Keratinocyte (primary cell): ENCODE measurements around the gene C14orf93.

Experiments used
- EZH2 ChIP-seq: IDR thresholded peaks from one replicate; pipeline ENCODE4 v1.6.1; 2012; ENCODE audit warnings: inconsistent platforms, mild to moderate bottlenecking, low read length, moderate library complexity
- TF ChIP-seq, protein P1 (sequence below), 3 experiments: IDR thresholded peaks in 1 of 3; conservative IDR thresholded peaks in 1 of 3; optimal IDR thresholded peaks in 1 of 3; 2 replicates in 2 of 3; 3 replicates in 1 of 3; pipeline versions ENCODE3 to v1.5.1; 2011; ENCODE audit warnings: low read length in 3 of 3, mild to moderate bottlenecking in 3 of 3, moderate library complexity in 2 of 3, control low read depth in 1 of 3, inconsistent platforms in 1 of 3; ENCODE audit not compliant: insufficient read depth in 2 of 3; ENCODE audit errors: extremely low read depth in 1 of 3

DNA sequence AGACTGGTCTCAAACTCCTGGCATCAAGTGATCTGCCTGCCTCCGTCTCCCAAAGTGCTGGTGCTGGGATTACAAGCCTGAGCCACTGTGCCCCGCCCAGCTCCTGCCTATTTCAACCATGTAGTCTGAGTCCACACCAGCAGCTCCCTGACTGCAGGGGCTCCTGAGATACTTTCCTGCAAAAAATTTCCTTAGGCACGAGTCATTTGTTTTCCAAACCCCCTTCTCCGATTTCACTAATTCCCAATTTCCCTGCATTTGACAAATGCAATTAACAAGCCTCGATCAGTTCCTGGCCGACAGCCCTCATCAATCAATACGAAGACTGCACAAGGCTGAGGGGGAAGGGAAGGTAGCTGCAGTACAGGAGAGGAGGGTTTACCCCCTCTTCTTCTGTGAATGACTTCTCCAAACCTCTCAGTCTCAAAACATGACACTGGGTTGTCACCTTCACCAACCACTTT, 14.7 kb upstream of the C14orf93 start:
- no peak for TF ChIP-seq EZH2
- TF ChIP-seq, protein P1, sequence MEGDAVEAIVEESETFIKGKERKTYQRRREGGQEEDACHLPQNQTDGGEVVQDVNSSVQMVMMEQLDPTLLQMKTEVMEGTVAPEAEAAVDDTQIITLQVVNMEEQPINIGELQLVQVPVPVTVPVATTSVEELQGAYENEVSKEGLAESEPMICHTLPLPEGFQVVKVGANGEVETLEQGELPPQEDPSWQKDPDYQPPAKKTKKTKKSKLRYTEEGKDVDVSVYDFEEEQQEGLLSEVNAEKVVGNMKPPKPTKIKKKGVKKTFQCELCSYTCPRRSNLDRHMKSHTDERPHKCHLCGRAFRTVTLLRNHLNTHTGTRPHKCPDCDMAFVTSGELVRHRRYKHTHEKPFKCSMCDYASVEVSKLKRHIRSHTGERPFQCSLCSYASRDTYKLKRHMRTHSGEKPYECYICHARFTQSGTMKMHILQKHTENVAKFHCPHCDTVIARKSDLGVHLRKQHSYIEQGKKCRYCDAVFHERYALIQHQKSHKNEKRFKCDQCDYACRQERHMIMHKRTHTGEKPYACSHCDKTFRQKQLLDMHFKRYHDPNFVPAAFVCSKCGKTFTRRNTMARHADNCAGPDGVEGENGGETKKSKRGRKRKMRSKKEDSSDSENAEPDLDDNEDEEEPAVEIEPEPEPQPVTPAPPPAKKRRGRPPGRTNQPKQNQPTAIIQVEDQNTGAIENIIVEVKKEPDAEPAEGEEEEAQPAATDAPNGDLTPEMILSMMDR (optimal IDR thresholded peaks at IDR 0.05 in 1 of 3, IDR thresholded peaks at IDR 0.05 in 1 of 3, conservative IDR thresholded peaks at IDR 0.05 in 1 of 3; ENCODE audit: extremely low read depth in 1 of 3, insufficient read depth in 2 of 3, low read length in 3 of 3): no peak
